ENCODE data around the gene EME1. TPM values are rescaled to one million over a fixed set of nuclear protein-coding genes. Genes with fewer than 3 reads are reported as not detected.

EME1 gene
- total and polyA plus RNA-seq, 2 of the 4 experiments (the other 2 are of a cell fraction): 9.1 to 9.4 TPM

- TSS peak; percentile 18 for BruUV-seq (replicated peaks)
- peak overlapping the region; percentile 87 for H3K4me2 ChIP-seq (ENCODE audit: low read depth, low read length)
- peak overlapping the region; percentile 60 for H2AK5ac ChIP-seq (ENCODE audit: low read depth, low read length)
- dilution Hi-C loops (cut with HindIII; ENCODE audit: low sequenced_read_pairs, unreplicated experiment) (no loop called here), in situ Hi-C loops (cut with MboI; ENCODE audit: low sequenced_read_pairs) (no loop called here), intact Hi-C loops (cut with micrococcal nuclease) (no loop called here)
- peak overlapping the region; percentile 81 for H3K27ac ChIP-seq (ENCODE audit: insufficient read depth, low read length)
- no peak overlapping the region for H2BK120ac ChIP-seq (ENCODE audit: low read depth, low read length)
- 0 out of 2 replicates have a peak overlapping the region, but pooled peaks have one; percentile 1 for H3K18ac ChIP-seq (ENCODE audit: low read depth, low read length)
- POLR2A ChIA-PET (ENCODE audit: unreplicated experiment): interaction anchor here (0.5 to 0.7 kb wide), 2 partner anchors 13 to 219 kb away, joined by 3 to 7 read pairs; no protein-coding TSS in a partner anchor
- WGBS, 2 experiments (ENCODE audit: extremely low coverage in 2 of 2, insufficient read length in 1 of 2): 29% methylated on average over 8 of the region's 17 CpGs; no CpG with 5 or more reads in 1 of the 2 experiments
- peak; percentile 1; the same call in 1 of the 2 replicates for ATAC-seq (ENCODE audit: low read depth)
- H2AK9ac ChIP-seq (replicated peaks; ENCODE audit: low read depth, low read length, poor library complexity): peak overlapping the region; percentile 83
- no peak overlapping the region for H2BK20ac ChIP-seq (ENCODE audit: low read depth, low read length)
- H4K20me1 ChIP-seq (ENCODE audit: insufficient read depth, low read length): peaks cover 42% of the 10 kb centered on the region
- peak overlapping the region; percentile 62; the same call in 1 of the 2 replicates for H3K23ac ChIP-seq (ENCODE audit: low read depth, low read length)
- no peak overlapping the region; the same call in 2 of the 3 replicates for H2BK15ac ChIP-seq (ENCODE audit: low read depth, low read length)
- H3K56ac ChIP-seq (ENCODE audit: extremely low read depth, insufficient read depth, low read length): no peak overlapping the region
- H3K4me3 ChIP-seq (ENCODE audit: insufficient read depth, low read depth, low read length): peak overlapping the region; percentile 95
- H3K27me3 ChIP-seq (ENCODE audit: control insufficient read depth, insufficient read depth, low read length): 0 out of 2 replicates have a peak, but pooled peaks cover 2% of the 10 kb centered on the region
- peak; percentile 6 for DNase-seq
- H2AFZ ChIP-seq (replicated peaks; ENCODE audit: low read length, poor library complexity): peak overlapping the region; percentile 96
- H3K9ac ChIP-seq (ENCODE audit: low read depth, low read length): peak overlapping the region; percentile 89
- H4K91ac ChIP-seq (ENCODE audit: insufficient read depth, low read depth, low read length): peak overlapping the region; percentile 78
- no peaks in the 10 kb centered on the region for H3K9me3 ChIP-seq (ENCODE audit: control insufficient read depth, insufficient read depth, low read length)
- H3K36me3 ChIP-seq (ENCODE audit: control insufficient read depth, insufficient read depth, low read length): peaks cover 2% of the 10 kb centered on the region; the same call in 1 of the 2 replicates
- H4K5ac ChIP-seq (ENCODE audit: low read depth, low read length): peak overlapping the region; percentile 28; the same call in 1 of the 2 replicates
- peak overlapping the region; percentile 66 to 81; a peak in 2 of 4 replicates for H4K8ac ChIP-seq (ENCODE audit: low read depth in 2 of 2, low read length in 2 of 2)
- peak overlapping the region; percentile 79 for H3K14ac ChIP-seq (replicated peaks; ENCODE audit: low read depth, low read length)
- H3K9me1 ChIP-seq (ENCODE audit: insufficient read depth, low read length): peaks cover 31% of the 10 kb centered on the region
- H3K4me1 ChIP-seq (ENCODE audit: control insufficient read depth, insufficient read depth, low read length): peaks cover 19% of the 10 kb centered on the region
- CTCF ChIA-PET: interaction anchor here (0.5 to 1.0 kb wide), 3 partner anchors 13 to 754 kb away, joined by 3 to 6 read pairs (median 4); no protein-coding TSS in a partner anchor
- H3K79me1 ChIP-seq (ENCODE audit: low read depth in 1 of 2, low read length in 2 of 2): peaks cover 38 to 62% of the 10 kb centered on the region in 2 experiments
- H2BK5ac ChIP-seq (ENCODE audit: low read depth, low read length, poor library complexity, severe bottlenecking): peak overlapping the region; percentile 82
- H3K4ac ChIP-seq (ENCODE audit: low read depth, low read length): peak overlapping the region; percentile 71
- TF ChIP-seq SMC3 (IDR thresholded peaks at IDR 0.05; ENCODE audit: low read depth, low read length) (no peak), MXI1 (IDR thresholded peaks at IDR 0.05; ENCODE audit: borderline replicate concordance, low read depth, low read length) (no peak), POLR2A (IDR thresholded peaks at IDR 0.05; ENCODE audit: low read depth, low read length) (no peak), RCOR1 (IDR thresholded peaks at IDR 0.05; ENCODE audit: insufficient replicate concordance, low read length) (no peak), MAFK (IDR thresholded peaks at IDR 0.05; ENCODE audit: low read depth, low read length) (no peak), MAZ (IDR thresholded peaks at IDR 0.05; ENCODE audit: borderline replicate concordance, low read depth, low read length) (no peak), FOS (IDR thresholded peaks at IDR 0.05; ENCODE audit: low read depth, low read length) (no peak), CHD1 (IDR thresholded peaks at IDR 0.05; ENCODE audit: low read depth, low read length) (no peak), CEBPB (IDR thresholded peaks at IDR 0.05; ENCODE audit: low read depth, low read length) (no peak), NFE2L2 (IDR thresholded peaks at IDR 0.05; ENCODE audit: low read depth, low read length) (no peak), RAD21 (IDR thresholded peaks at IDR 0.05; ENCODE audit: low read length) (no peak), CTCF (conservative IDR thresholded peaks at IDR 0.05; ENCODE audit: low read depth, low read length) (no peak), ELK1 (IDR thresholded peaks at IDR 0.05; ENCODE audit: borderline replicate concordance, low read depth, low read length) (no peak), RFX5 (IDR thresholded peaks at IDR 0.05; ENCODE audit: low read depth, low read length) (no peak), BHLHE40 (IDR thresholded peaks at IDR 0.05; ENCODE audit: low read depth, low read length) (no peak)
Measured at GRCh38 chr17:50347117-50347893, 25.7 kb upstream of the EME1 start.
